K562 (cell line): ENCODE measurements around the gene MLXIPL. TPM values are rescaled to one million over a fixed set of nuclear protein-coding genes. Genes with fewer than 3 reads are reported as not detected.
A peak's percentile ranks its signal among the peaks of the same experiment; 100 is the strongest.

Experiments
- BRF2 ChIP-seq: IDR thresholded peaks from 3 replicates; pipeline ENCODE4 v1.6.1; 2011; ENCODE audit warnings: borderline replicate concordance, mild to moderate bottlenecking; ENCODE audit not compliant: insufficient read length, insufficient read depth
- DIDO1 ChIP-seq: fragments of 450-650 bp; IDR thresholded peaks from 2 replicates; pipeline ENCODE4 v1.6.1; 2016; ENCODE audit warnings: low read depth, missing biosample characterization, missing genetic modification characterization
- DLX4 ChIP-seq: fragments of 250-450 bp; sonication (Bioruptor Pico); IDR thresholded peaks from 2 replicates; pipeline ENCODE4 v1.6.1; 2021; ENCODE audit warnings: mild to moderate bottlenecking
- HBP1 ChIP-seq: fragments of 450-650 bp; formaldehyde crosslinking; IDR thresholded peaks from 2 replicates; pipeline ENCODE4 v1.4.0; 2022; ENCODE audit warnings: missing genetic modification characterization
- MEF2A ChIP-seq: IDR thresholded peaks from 2 replicates; pipeline ENCODE4 v1.6.1; 2011; ENCODE audit warnings: low read depth, mild to moderate bottlenecking, low read length, moderate library complexity; ENCODE audit not compliant: control insufficient read depth
- MEF2D ChIP-seq: conservative IDR thresholded peaks from 2 replicates; pipeline ENCODE4 v1.6.1; 2016; ENCODE audit warnings: low read depth, missing genetic modification characterization, missing compliant biosample characterization
- MYNN ChIP-seq, 2 experiments: sonication (generic); formaldehyde crosslinking in 1 of 2; IDR thresholded peaks; 2 replicates each; pipeline versions ENCODE4 v1.5.0 to v1.6.1; 2016 to 2020; ENCODE audit warnings: antibody characterized with exemption in 1 of 2, missing genetic modification reagents in 1 of 2
- NEUROD1 ChIP-seq: fragments of 150-350 bp; IDR thresholded peaks from 2 replicates; pipeline ENCODE4 v1.6.1; 2014; ENCODE audit warnings: borderline replicate concordance, low read length, low read depth; ENCODE audit not compliant: partially characterized antibody
- NFIX ChIP-seq: fragments of 250-450 bp; sonication (Bioruptor Pico); IDR thresholded peaks from 2 replicates; pipeline ENCODE4 v1.4.0; 2020; ENCODE audit warnings: low read depth, mild to moderate bottlenecking, moderate library complexity
- NFXL1 ChIP-seq: fragments of 450-650 bp; formaldehyde crosslinking; IDR thresholded peaks from 2 replicates; pipeline ENCODE4 v1.4.0; 2021; ENCODE audit warnings: mild to moderate bottlenecking
- PHB2 ChIP-seq: fragments of 450-650 bp; IDR thresholded peaks from 2 replicates; pipeline ENCODE4 v1.6.1; 2017; ENCODE audit warnings: low read depth
- POLR2B ChIP-seq: fragments of 450-650 bp; IDR thresholded peaks from 2 replicates; pipeline ENCODE4 v1.6.1; 2018; ENCODE audit warnings: low read depth; ENCODE audit not compliant: partially characterized antibody
- SMARCC2 ChIP-seq: fragments of 450-650 bp; IDR thresholded peaks from 2 replicates; pipeline ENCODE4 v1.6.1; 2017; ENCODE audit warnings: antibody characterized with exemption, moderate library complexity, mild to moderate bottlenecking, low read depth
- TBL1XR1 ChIP-seq, 2 experiments: IDR thresholded peaks; 2 replicates each; pipeline ENCODE4 v1.6.1; 2012; ENCODE audit warnings: improper control_type of control experiment in 2 of 2, low read length in 2 of 2, mild to moderate bottlenecking in 1 of 2
- USF1 ChIP-seq: sonication (generic); formaldehyde crosslinking; IDR thresholded peaks from 2 replicates; pipeline ENCODE4 v1.9.0; 2022; ENCODE audit warnings: mild to moderate bottlenecking, missing genetic modification reagents
- ZNF395 ChIP-seq: fragments of 200-800 bp; sonication (Bioruptor generic); IDR thresholded peaks from 2 replicates; pipeline ENCODE4 v1.6.1; 2017; ENCODE audit warnings: missing genetic modification characterization, missing compliant biosample characterization
- polyA plus RNA-seq, 8 experiments: library from polyadenylated mRNA; depleted of rRNA in 4 of 8; stranded (reverse) in 5 of 8; unstranded in 3 of 8; fragments of >200 nt; fragmentation: Nextera tagmentation in 2 of 8; fragmentation: Illumina TruSeq in 1 of 8; extraction: Ambion mirVana in 2 of 8; extraction: Trizol in 1 of 8; gene quantifications; 2 replicates each; pipeline versions ENCODE4 v1.2.1 to v1.2.3, GENCODE V29; 2011 to 2014; ENCODE audit warnings: inconsistent platforms in 1 of 8, missing spikeins in 1 of 8
- total RNA-seq, 7 experiments: library from RNA; depleted of rRNA in 6 of 7; stranded (reverse); fragments of >200 nt in 6 of 7; fragmentation: Illumina TruSeq in 2 of 7; extraction: Trizol in 2 of 7; gene quantifications; 2 replicates each; pipeline versions ENCODE4 v1.2.1 to v1.2.3, GENCODE V29; 2011 to 2021; ENCODE audit warnings: low replicate concordance in 1 of 7
- TF ChIP-seq, protein P1 (sequence below): fragments of 450-650 bp; IDR thresholded peaks from 2 replicates; pipeline ENCODE4 v1.7.1; 2018; ENCODE audit warnings: mild to moderate bottlenecking, low read depth; ENCODE audit not compliant: partially characterized antibody

MLXIPL gene
- total and polyA plus RNA-seq, 9 of the 15 experiments (the other 6 are each of a cell fraction or from before 2014, with no cell fraction given): 0.11 to 18.4 (median 1.4) TPM

DNA sequence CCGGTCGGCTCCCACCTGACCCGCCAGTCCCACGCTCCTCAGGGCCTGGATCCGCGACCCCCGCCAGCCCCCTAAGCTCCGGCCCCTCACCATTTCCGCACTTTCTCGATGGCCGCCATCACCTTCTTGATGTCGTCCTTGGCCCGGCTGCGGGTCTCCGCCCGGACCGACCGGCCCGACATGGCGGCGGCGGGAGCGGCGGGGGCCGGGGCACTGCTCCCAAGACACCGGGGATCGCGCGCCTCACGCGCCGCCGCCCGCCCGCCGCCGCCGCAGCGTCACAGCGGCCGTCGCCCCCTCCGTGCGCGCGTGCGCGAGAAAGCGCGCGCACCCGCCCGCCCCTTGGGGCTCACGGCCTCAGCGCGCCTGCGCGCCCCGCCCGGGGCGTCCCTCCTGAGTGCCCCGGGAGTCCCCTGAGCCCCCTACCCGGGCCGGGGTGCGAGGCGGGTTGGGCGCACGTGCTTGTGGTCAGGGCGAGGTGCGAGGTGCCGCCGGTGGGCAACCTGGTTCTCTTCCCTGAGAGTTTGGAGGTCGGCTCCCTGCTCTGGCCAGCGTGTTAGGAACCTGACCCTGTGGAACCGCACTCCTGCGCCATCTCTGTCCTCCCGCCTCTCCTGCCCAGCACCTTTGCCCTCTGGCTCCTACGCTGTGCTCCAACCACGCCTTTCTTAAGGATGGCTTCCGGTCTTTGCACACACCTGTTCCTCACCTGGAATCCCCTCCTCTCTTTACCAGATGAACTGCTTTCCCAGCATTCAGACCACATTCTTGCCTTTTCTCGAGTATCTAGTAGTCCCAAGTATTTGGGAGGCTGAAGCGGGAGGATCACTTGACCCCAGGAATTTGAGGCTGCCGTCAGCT, 66.7 kb downstream of the MLXIPL start, which contains the start of gene BCL7B (continued):
- TF ChIP-seq ZNF395 (peak; percentile 72; the same call in 1 of the 2 replicates), PHB2 (no peak), BRF2 (no peak), TBL1XR1 (IDR thresholded peaks at IDR 0.05; ENCODE audit: low read length in 2 of 2) (no peak; a peak in 1 of 4 replicates), HBP1 (CRISPR knock-in tag) (peak; percentile 76; the same call in 1 of the 2 replicates), NEUROD1 (no peak), NFIX (CRISPR knock-in tag) (no peak), DIDO1 (tag) (peak; percentile 61; the same call in 1 of the 2 replicates), MEF2D (0 out of 2 replicates have a peak, but pooled peaks have one; percentile 14), POLR2B (peak; percentile 73), NFXL1 (CRISPR knock-in tag) (no peak; the same call in 1 of the 2 replicates), USF1 (CRISPR knock-in tag) (peak; percentile 19; the same call in 1 of the 2 replicates), DLX4 (CRISPR knock-in tag) (no peak), MYNN (IDR thresholded peaks at IDR 0.05) (peak; percentile 36; the same call in 1 of the 2 replicates), MYNN (CRISPR knock-in tag; IDR thresholded peaks at IDR 0.05) (no peak), MEF2A (no peak), SMARCC2 (no peak)
- TF ChIP-seq, protein P1, sequence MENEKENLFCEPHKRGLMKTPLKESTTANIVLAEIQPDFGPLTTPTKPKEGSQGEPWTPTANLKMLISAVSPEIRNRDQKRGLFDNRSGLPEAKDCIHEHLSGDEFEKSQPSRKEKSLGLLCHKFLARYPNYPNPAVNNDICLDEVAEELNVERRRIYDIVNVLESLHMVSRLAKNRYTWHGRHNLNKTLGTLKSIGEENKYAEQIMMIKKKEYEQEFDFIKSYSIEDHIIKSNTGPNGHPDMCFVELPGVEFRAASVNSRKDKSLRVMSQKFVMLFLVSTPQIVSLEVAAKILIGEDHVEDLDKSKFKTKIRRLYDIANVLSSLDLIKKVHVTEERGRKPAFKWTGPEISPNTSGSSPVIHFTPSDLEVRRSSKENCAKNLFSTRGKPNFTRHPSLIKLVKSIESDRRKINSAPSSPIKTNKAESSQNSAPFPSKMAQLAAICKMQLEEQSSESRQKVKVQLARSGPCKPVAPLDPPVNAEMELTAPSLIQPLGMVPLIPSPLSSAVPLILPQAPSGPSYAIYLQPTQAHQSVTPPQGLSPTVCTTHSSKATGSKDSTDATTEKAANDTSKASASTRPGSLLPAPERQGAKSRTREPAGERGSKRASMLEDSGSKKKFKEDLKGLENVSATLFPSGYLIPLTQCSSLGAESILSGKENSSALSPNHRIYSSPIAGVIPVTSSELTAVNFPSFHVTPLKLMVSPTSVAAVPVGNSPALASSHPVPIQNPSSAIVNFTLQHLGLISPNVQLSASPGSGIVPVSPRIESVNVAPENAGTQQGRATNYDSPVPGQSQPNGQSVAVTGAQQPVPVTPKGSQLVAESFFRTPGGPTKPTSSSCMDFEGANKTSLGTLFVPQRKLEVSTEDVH: no peak
